Keratinocyte (primary cell): ENCODE results near the gene ZNF254. TPM values are rescaled to one million over a fixed set of nuclear protein-coding genes. Genes with fewer than 3 reads are reported as not detected.

Experiments
- DNase-seq: peaks from one replicate; pipeline ENCODE4 v3.0.0-alpha.2; 2011; ENCODE audit warnings: low read depth, missing footprints, low spot score
- FAIRE-seq: peaks from 2 replicates; lab custom pipeline; 2011; peaks lifted over from hg19 to GRCh38; lab: Jason Lieb, UNC
- H2AFZ ChIP-seq: 2 replicates; pipeline ENCODE4 v1.6.0; 2012; ENCODE audit warnings: low read length, control low read depth, inconsistent platforms; ENCODE audit not compliant: control insufficient read depth
- H3K27ac ChIP-seq: 2 replicates; pipeline ENCODE4 v1.5.1; 2011; ENCODE audit warnings: low read length; ENCODE audit not compliant: control insufficient read depth, insufficient read depth
- H3K27me3 ChIP-seq: 3 replicates; pipeline ENCODE4 v1.6.0; 2011; ENCODE audit warnings: low read length; ENCODE audit not compliant: control insufficient read depth, insufficient read depth; ENCODE audit errors: extremely low read depth
- H3K36me3 ChIP-seq, 2 experiments: 2 replicates in 1 of 2; 3 replicates in 1 of 2; pipeline ENCODE4 v1.5.1; 2011; ENCODE audit warnings: low read length in 2 of 2, mild to moderate bottlenecking in 1 of 2; ENCODE audit not compliant: control insufficient read depth in 2 of 2, insufficient read depth in 2 of 2; ENCODE audit errors: extremely low read depth in 1 of 2
- H3K4me1 ChIP-seq: 3 replicates; pipeline ENCODE4 v1.5.1; 2011; ENCODE audit warnings: low read length; ENCODE audit not compliant: control insufficient read depth, insufficient read depth; ENCODE audit errors: extremely low read depth
- H3K4me2 ChIP-seq: 3 replicates; pipeline ENCODE4 v1.6.0; 2011; ENCODE audit warnings: low read depth, low read length; ENCODE audit not compliant: control insufficient read depth, insufficient read depth; ENCODE audit errors: extremely low read depth
- H3K4me3 ChIP-seq, 3 experiments: fragments of 200-600 bp in 1 of 3; sonication (generic) in 1 of 3; 2 replicates in 2 of 3; 3 replicates in 1 of 3; pipeline ENCODE4 v1.5.1; 2011 to 2016; ENCODE audit warnings: low read length in 3 of 3, mild to moderate bottlenecking in 3 of 3, control low read depth in 2 of 3, inconsistent platforms in 1 of 3, low read depth in 1 of 3, mixed read lengths in 1 of 3, mixed run types in 1 of 3, moderate library complexity in 1 of 3; ENCODE audit not compliant: control insufficient read depth in 2 of 3, insufficient read depth in 2 of 3; ENCODE audit errors: extremely low read depth in 1 of 3
- H3K79me2 ChIP-seq: 2 replicates; pipeline ENCODE4 v1.6.0; 2012; ENCODE audit warnings: low read length; ENCODE audit not compliant: control insufficient read depth, insufficient read depth
- H3K9ac ChIP-seq: 3 replicates; pipeline ENCODE4 v1.6.0; 2011; ENCODE audit warnings: low read length; ENCODE audit not compliant: control insufficient read depth, insufficient read depth; ENCODE audit errors: extremely low read depth
- H3K9me1 ChIP-seq: 3 replicates; pipeline ENCODE4 v1.6.0; 2011; ENCODE audit warnings: low read length; ENCODE audit not compliant: control insufficient read depth, insufficient read depth; ENCODE audit errors: extremely low read depth
- H3K9me3 ChIP-seq: 2 replicates; pipeline ENCODE4 v1.5.1; 2012; ENCODE audit warnings: low read depth, low read length; ENCODE audit not compliant: control insufficient read depth
- H4K20me1 ChIP-seq: 3 replicates; pipeline ENCODE4 v1.6.0; 2011; ENCODE audit warnings: low read length; ENCODE audit not compliant: control insufficient read depth, insufficient read depth; ENCODE audit errors: extremely low read depth
- EZH2 ChIP-seq: IDR thresholded peaks from one replicate; pipeline ENCODE4 v1.6.1; 2012; ENCODE audit warnings: inconsistent platforms, mild to moderate bottlenecking, low read length, moderate library complexity
- dilution Hi-C: fragments of 300-500 bp; cut with MboI; formaldehyde crosslinking; loops from one replicate; pipeline ENCODE4 v1.7.0; 2020; ENCODE audit warnings: low sequenced_read_pairs; ENCODE audit not compliant: extremely low pct_ligation_motif_present
- polyA plus RNA-seq, 5 experiments: library from polyadenylated mRNA; depleted of rRNA in 3 of 5; stranded (reverse) in 3 of 5; stranded (forward) in 1 of 5; unstranded in 1 of 5; fragments of >200 nt; gene quantifications; 1 replicate in 1 of 5; 2 replicates in 3 of 5; 3 replicates in 1 of 5; pipeline versions ENCODE4 v1.2.1 to v1.2.3, GENCODE V29; 2011 to 2012; ENCODE audit warnings: missing spikeins in 2 of 5, low read depth in 1 of 5, low replicate concordance in 1 of 5
- TF ChIP-seq, protein P1 (sequence below), 3 experiments: IDR thresholded peaks in 1 of 3; conservative IDR thresholded peaks in 1 of 3; optimal IDR thresholded peaks in 1 of 3; 2 replicates in 2 of 3; 3 replicates in 1 of 3; pipeline versions ENCODE3 to v1.5.1; 2011; ENCODE audit warnings: low read length in 3 of 3, mild to moderate bottlenecking in 3 of 3, moderate library complexity in 2 of 3, control low read depth in 1 of 3, inconsistent platforms in 1 of 3; ENCODE audit not compliant: insufficient read depth in 2 of 3; ENCODE audit errors: extremely low read depth in 1 of 3

The ZNF254 gene
- polyA plus RNA-seq, 1 donor (not counting 4 experiments of a cell fraction or from before 2014, with no cell fraction given), result 5.7 TPM

DNA sequence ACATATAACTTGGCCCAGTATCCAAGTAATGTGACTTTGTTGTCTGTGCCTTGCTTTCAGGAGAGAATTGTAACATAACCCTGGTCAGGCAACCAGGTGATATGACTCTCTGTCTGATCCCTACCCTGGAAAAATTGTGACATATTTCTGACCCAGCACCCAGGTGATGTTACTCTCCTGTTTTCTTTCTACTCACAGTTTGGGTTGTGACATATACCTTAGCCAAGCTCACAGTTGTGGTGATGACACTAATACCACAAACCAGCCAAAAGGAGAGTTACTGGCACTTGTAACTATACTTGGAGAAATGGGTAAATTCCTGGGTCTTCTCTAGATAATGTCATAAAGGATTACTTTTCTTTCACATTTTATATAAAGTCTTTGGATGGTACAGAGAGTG lies 14.3 kb upstream of the ZNF254 start:
- dilution Hi-C loops, result no loop called here
- H3K4me1 ChIP-seq, result peaks cover 15% of the 10 kb centered on the region
- no peaks in the 10 kb centered on the region for H4K20me1 ChIP-seq
- DNase-seq (no peak), FAIRE-seq (no peak)
- H3K9ac ChIP-seq, result no peak overlapping the region
- H3K36me3 ChIP-seq, result no peaks in the 10 kb centered on the region
- no peaks in the 10 kb centered on the region for H3K79me2 ChIP-seq
- no peaks in the 10 kb centered on the region for H3K9me3 ChIP-seq
- no peak overlapping the region for H2AFZ ChIP-seq
- no peaks in the 10 kb centered on the region for H3K27me3 ChIP-seq
- no peak overlapping the region for H3K4me3 ChIP-seq
- H3K4me2 ChIP-seq, result no peak overlapping the region
- H3K9me1 ChIP-seq, result no peaks in the 10 kb centered on the region
- no peak overlapping the region for H3K27ac ChIP-seq
- TF ChIP-seq, protein P1, sequence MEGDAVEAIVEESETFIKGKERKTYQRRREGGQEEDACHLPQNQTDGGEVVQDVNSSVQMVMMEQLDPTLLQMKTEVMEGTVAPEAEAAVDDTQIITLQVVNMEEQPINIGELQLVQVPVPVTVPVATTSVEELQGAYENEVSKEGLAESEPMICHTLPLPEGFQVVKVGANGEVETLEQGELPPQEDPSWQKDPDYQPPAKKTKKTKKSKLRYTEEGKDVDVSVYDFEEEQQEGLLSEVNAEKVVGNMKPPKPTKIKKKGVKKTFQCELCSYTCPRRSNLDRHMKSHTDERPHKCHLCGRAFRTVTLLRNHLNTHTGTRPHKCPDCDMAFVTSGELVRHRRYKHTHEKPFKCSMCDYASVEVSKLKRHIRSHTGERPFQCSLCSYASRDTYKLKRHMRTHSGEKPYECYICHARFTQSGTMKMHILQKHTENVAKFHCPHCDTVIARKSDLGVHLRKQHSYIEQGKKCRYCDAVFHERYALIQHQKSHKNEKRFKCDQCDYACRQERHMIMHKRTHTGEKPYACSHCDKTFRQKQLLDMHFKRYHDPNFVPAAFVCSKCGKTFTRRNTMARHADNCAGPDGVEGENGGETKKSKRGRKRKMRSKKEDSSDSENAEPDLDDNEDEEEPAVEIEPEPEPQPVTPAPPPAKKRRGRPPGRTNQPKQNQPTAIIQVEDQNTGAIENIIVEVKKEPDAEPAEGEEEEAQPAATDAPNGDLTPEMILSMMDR (optimal IDR thresholded peaks at IDR 0.05 in 1 of 3, IDR thresholded peaks at IDR 0.05 in 1 of 3, conservative IDR thresholded peaks at IDR 0.05 in 1 of 3; ENCODE audit: extremely low read depth in 1 of 3, insufficient read depth in 2 of 3, low read length in 3 of 3), result no peak
- TF ChIP-seq EZH2, result no peak

GRCh38 chr19:24073807-24074206 lies 13.2 kb upstream of the ZNF254 start:
- DNase-seq (peak; percentile 83), FAIRE-seq (no peak)
- Histone ChIP-seq H3K4me2 (no peak overlapping the region), H3K4me3 (no peak overlapping the region), H3K27me3 (no peaks in the 10 kb centered on the region), H4K20me1 (no peaks in the 10 kb centered on the region), H3K79me2 (no peaks in the 10 kb centered on the region), H3K27ac (peak overlapping the region; percentile 72), H3K36me3 (no peaks in the 10 kb centered on the region), H3K9ac (no peak overlapping the region), H3K9me1 (no peaks in the 10 kb centered on the region), H2AFZ (no peak overlapping the region), H3K9me3 (no peaks in the 10 kb centered on the region), H3K4me1 (peaks cover 15% of the 10 kb centered on the region)
- TF ChIP-seq, protein P1 (optimal IDR thresholded peaks at IDR 0.05 in 1 of 3, IDR thresholded peaks at IDR 0.05 in 1 of 3, conservative IDR thresholded peaks at IDR 0.05 in 1 of 3; ENCODE audit: extremely low read depth in 1 of 3, insufficient read depth in 2 of 3, low read length in 3 of 3), result no peak
- TF ChIP-seq EZH2, result no peak
- dilution Hi-C loops, result no loop called here
